H1 (cell line): ENCODE data around the gene TRIM45.

Experiments used
- EGR1 ChIP-seq: IDR thresholded peaks from 2 replicates; pipeline ENCODE4 v1.6.1; 2011; ENCODE audit warnings: low read depth, low read length, borderline replicate concordance
- EZH2 ChIP-seq: fragments of 200-600 bp; sonication (generic); IDR thresholded peaks from 2 replicates; pipeline ENCODE4 v1.7.1; 2012; ENCODE audit warnings: low read depth, mild to moderate bottlenecking, moderate library complexity, low read length, inconsistent platforms; ENCODE audit not compliant: severe bottlenecking
- TF ChIP-seq, protein P1 (sequence below), 3 experiments: IDR thresholded peaks; 1 replicate in 2 of 3; 2 replicates in 1 of 3; pipeline versions ENCODE4 v1.5.1 to v1.6.1; 2011; ENCODE audit warnings: low read length in 3 of 3, mild to moderate bottlenecking in 3 of 3, inconsistent platforms in 2 of 3, low read depth in 1 of 3, moderate library complexity in 1 of 3; ENCODE audit not compliant: insufficient read depth in 1 of 3; ENCODE audit errors: control extremely low read depth in 1 of 3

DNA sequence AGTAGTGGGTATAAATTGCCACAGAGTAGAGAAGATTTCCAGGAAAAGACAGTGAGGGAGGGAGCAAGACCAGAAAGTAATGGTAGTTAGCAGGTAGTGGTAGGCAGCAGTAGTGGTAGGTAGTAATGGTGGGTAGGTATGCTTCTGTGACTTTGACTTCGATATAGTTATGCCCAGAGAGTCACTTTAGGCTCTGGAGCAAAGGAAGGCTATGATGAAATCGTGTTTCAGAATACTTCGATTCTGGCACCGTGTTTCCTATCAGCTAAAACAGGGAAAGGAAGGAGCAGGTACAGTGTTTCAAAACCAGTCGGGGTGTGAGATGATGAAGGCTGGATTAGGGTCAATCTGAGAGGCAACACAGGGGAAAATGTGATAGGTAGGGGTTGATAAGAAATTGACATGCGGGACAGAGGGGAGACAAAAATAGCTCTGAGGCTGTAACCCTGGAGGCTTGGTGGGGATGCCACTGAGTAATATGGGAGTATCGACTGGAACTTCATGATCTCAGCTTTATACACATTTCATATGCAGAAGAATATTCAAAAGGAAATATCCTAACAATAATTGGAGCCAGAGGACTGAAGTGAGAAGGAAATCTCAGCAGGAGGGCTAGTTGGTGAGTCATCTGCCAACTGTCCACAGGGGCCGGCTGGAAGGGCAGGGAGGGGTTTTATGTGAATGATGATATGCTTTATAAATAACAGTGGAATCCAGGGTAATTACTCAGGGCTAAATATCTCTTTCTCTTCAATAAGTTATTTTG lies 25.2 kb upstream of the TRIM45 start:
- TF ChIP-seq EGR1 (no peak), EZH2 (no peak)
- TF ChIP-seq, protein P1, sequence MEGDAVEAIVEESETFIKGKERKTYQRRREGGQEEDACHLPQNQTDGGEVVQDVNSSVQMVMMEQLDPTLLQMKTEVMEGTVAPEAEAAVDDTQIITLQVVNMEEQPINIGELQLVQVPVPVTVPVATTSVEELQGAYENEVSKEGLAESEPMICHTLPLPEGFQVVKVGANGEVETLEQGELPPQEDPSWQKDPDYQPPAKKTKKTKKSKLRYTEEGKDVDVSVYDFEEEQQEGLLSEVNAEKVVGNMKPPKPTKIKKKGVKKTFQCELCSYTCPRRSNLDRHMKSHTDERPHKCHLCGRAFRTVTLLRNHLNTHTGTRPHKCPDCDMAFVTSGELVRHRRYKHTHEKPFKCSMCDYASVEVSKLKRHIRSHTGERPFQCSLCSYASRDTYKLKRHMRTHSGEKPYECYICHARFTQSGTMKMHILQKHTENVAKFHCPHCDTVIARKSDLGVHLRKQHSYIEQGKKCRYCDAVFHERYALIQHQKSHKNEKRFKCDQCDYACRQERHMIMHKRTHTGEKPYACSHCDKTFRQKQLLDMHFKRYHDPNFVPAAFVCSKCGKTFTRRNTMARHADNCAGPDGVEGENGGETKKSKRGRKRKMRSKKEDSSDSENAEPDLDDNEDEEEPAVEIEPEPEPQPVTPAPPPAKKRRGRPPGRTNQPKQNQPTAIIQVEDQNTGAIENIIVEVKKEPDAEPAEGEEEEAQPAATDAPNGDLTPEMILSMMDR (IDR thresholded peaks at IDR 0.05; ENCODE audit: control extremely low read depth in 1 of 3, insufficient read depth in 1 of 3, low read depth in 1 of 3, low read length in 3 of 3), result no peak
